A549 treated with Hydrocortisone at 1 μM for 4 hours (cell line): Measurements from ENCODE around the gene PIK3R3. TPM values are rescaled to one million over a fixed set of nuclear protein-coding genes. Genes with fewer than 3 reads are reported as not detected.

Experiments
- total RNA-seq: library from RNA; stranded (reverse); fragments of 200-300 nt; extraction: Qiagen RNA extraction; gene quantifications from 5 replicates; pipeline ENCODE4 v1.2.3, GENCODE V29; 2022

PIK3R3 gene
- total RNA-seq: 1.3 to 1.9 TPM (median 1.4 TPM) in 5 replicates

DNA sequence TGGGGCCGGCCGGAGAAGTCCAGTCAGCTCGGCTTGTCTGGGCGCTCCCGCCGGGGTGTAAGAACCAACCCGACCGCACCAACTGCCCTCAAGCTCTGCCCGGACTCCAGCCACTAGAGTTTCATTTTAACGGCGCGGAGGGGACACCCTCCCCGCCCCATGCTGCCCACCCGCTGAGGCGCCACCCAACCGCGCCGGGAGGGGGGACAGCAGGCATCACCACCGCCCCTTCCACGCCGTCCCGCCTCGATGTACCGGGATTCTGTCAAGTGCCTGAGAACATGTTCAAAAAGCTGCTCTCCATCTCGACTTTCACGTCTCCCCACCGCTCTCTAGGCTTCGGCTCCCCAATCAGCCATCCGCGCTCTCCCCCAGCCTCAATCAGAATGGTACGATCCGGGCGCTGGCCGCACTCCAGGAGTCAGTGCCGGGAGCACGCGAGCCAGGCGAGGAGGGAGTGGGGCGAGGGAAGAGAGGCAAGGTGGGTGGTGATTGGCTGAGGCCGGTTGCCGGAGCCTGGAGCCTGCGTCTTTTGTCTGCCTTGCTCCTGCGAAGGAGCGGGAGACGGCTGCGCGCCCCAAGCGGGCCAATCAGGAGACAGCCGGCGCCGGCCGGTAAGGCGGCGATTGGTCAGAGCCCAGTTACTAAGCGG lies at the start of gene PIK3R3:
Gene PIK3R3, minus strand, starts transcription at position 101 of the 652 bp plus-strand sequence. CDS start 677 bp downstream, outside the sequence.

DNA sequence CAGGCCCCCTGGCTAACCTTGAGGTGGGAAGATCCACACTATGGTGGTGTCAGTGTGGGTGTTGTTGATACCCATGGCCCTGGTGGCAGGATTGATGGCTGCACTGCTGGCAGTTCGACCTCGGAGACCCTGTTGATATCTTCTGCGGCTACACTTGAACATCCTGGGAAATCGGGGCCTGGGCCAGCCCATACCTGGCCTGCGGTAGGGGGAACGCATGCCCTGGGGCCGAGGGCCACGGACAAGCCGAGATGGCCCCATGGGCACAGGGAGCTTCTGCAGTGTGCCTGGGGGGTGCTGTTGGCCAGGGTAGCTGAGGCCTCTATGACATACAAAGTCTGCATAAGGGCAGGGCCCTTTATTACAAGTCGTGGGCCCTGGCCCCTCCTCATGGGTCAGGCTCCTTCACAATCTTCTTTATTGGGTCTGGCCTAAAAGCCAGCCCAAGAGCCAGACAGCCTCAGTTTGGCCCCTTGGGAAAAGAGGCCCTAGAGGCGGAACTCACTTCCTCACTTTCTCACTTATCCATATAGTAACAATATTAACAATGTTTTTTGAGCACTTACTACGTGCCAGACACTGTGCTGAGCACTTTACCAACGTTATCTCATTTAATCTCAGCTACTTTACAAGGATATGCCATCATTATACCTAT lies 43.9 kb upstream of the PIK3R3 start, which contains the start of gene P3R3URF:
Gene P3R3URF, minus strand, starts transcription at position 278 of the 655 bp plus-strand sequence. Its CDS starts 17 bp downstream, at position 261.

DNA sequence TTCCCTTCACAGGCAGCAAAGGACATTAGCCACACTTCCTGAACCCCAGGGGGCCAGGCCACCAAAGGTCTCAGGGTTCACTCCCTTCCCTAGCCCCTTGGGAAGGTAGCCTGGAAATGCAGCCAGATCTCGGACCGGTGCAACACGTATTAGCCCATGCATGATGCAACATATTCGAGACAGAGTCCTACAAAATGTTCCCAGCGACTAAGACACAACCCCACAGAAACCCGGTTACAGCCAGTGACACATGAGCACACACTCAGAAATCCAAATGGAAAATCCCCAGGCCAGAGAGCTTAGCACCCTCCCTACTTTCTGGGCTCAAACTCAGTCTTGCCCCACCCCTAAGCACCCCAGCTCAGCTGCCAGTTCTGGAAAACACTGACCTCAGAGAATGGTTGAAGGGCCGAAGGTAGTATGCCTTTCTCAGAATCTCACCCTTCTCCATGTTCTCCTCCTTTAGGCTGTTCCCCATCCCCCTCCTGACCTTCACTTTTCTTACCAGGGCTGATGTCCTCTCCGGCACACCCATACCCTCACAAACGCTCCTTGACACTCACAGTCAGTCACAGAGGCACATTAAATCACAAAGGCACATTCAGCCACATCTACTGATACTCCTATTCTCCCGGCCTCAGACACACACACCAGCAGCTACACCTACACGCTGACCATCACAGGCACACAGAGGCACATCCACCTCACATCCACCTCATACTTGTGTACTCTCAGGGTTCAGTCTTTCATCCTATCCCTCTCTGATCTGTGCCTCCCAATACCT lies 42.2 kb upstream of the PIK3R3 start, which contains the start of gene TSPAN1:
Gene TSPAN1, plus strand, starts transcription at position 640 of the 784 bp plus-strand sequence. CDS start 6,021 bp downstream, outside the sequence.

Other genes starting within 250 kb of the PIK3R3 start
- gene TSPAN1, start 42.5 kb upstream of the PIK3R3 start, total RNA-seq: 1.8 to 3.5 TPM (median 2.5 TPM) in 5 replicates
- gene P3R3URF, start 43.9 kb upstream of the PIK3R3 start, total RNA-seq: not detected in 5 replicates
- 39.8 to 49.0 TPM (median 45.3 TPM) in 5 replicates for gene POMGNT1, start 65.8 kb upstream of the PIK3R3 start, total RNA-seq
- gene LURAP1, start 70.7 kb upstream of the PIK3R3 start, total RNA-seq: not detected in 5 replicates
- gene RAD54L, start 115.1 kb upstream of the PIK3R3 start, total RNA-seq: 9.1 to 11.7 TPM (median 11.5 TPM) in 5 replicates
- gene LRRC41, start 171.0 kb upstream of the PIK3R3 start, total RNA-seq: 40.6 to 45.7 TPM (median 42.5 TPM) in 5 replicates
- 391 to 458 TPM (median 415 TPM) in 5 replicates for gene UQCRH, start 171.1 kb upstream of the PIK3R3 start, total RNA-seq
- 11.4 to 14.3 TPM (median 12.5 TPM) in 5 replicates for gene NSUN4, start 208.2 kb upstream of the PIK3R3 start, total RNA-seq